Measurements from ENCODE around the gene SLC15A4. TPM values are rescaled to one million over a fixed set of nuclear protein-coding genes. Genes with fewer than 3 reads are reported as not detected.
A peak's percentile ranks its signal among the peaks of the same experiment; 100 is the strongest.

The SLC15A4 gene
- total RNA-seq, 1 experiment from 2014 or later: 21.6 TPM

DNA sequence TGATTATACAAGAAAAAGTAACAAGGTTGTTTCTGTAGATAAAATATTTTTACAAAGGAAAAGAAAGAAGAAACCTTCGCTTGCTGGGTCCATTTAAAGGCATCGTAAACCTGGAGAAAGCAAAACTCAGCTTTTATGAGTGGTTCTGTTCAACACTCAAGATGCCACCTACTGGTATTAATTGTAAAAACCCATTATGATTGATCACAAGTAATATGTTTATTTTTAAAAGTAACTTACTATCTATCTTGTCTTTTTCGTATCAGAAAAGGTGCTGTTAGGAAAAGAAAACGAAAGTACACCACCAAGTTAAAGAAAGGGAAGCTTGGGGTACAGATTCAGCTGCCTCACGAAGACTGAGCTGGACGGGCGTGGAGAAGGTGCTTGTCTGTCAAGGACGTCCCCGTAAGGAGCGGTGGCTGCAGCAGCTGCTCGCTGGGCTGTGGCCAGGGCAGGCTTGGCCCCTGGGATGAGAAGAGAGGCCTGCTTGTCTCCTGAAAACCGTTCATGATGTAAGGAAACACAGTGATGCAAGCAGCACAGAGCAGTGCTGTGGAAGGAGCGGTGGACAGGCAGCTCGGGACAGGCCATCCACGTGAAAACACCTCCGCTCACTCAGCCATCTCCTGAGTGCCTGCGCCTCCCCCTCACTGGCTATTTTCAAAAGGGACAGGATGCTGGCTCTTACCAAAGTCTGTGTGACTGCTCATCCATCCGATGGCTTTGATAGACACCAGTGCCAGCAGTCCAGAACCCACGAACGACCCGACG lies 25.0 kb downstream of the SLC15A4 start:
- Histone ChIP-seq H3K9me3 (ENCODE audit: control insufficient read depth, low read depth, low read length) (no peaks in the 10 kb centered on the region), H2BK15ac (ENCODE audit: low read depth, low read length) (no peak overlapping the region), H3K27ac (ENCODE audit: insufficient read length, low read depth, low read length) (no peak overlapping the region), H2BK120ac (ENCODE audit: low read depth, low read length, poor library complexity, severe bottlenecking) (no peak overlapping the region), H2BK5ac (ENCODE audit: insufficient read length, low read length) (no peak overlapping the region), H3K4me1 (ENCODE audit: insufficient read depth, low read length) (no peaks in the 10 kb centered on the region), H2AK5ac (ENCODE audit: insufficient read length, low read length) (no peak overlapping the region), H3K56ac (ENCODE audit: insufficient read length, low read depth, low read length) (no peak overlapping the region), H4K20me1 (ENCODE audit: control insufficient read depth, insufficient read depth, insufficient read length) (no peaks in the 10 kb centered on the region), H3K23ac (ENCODE audit: insufficient read length, low read depth, low read length) (no peak overlapping the region), H2BK12ac (ENCODE audit: insufficient read length, low read depth, low read length) (no peak overlapping the region), H3T11ph (ENCODE audit: low read length) (no peak overlapping the region), H3K4me2 (ENCODE audit: insufficient read depth, insufficient read length, low read length) (no peak overlapping the region), H3K79me2 (ENCODE audit: insufficient read depth, low read length) (peaks cover 2% of the 10 kb centered on the region; the same call in 1 of the 2 replicates), H2AFZ (ENCODE audit: low read length) (no peak overlapping the region), H3K9ac (ENCODE audit: extremely low read depth, insufficient read length, low read length) (no peak overlapping the region), H3K4ac (ENCODE audit: low read depth, low read length) (no peak overlapping the region), H3K14ac (ENCODE audit: insufficient read depth, low read length) (no peak overlapping the region), H3K18ac (ENCODE audit: insufficient read length, low read depth, low read length) (no peak overlapping the region), H4K91ac (ENCODE audit: insufficient read length, low read depth, low read length) (no peak overlapping the region), H3K27me3 (ENCODE audit: insufficient read depth, low read length) (no peaks in the 10 kb centered on the region), H2BK20ac (ENCODE audit: low read depth, low read length, poor library complexity, severe bottlenecking) (no peak overlapping the region), H4K8ac (replicated peaks; ENCODE audit: insufficient read length, low read depth, low read length) (no peak overlapping the region), H4K5ac (ENCODE audit: insufficient read length, low read depth, low read length) (no peak overlapping the region), H3K23me2 (ENCODE audit: insufficient read length, low read depth, low read length, poor library complexity, severe bottlenecking) (no peaks in the 10 kb centered on the region), H3K79me1 (ENCODE audit: insufficient read depth, low read depth, low read length, poor library complexity, severe bottlenecking) (peaks cover 5% of the 10 kb centered on the region)
- H3K4me3 Mint-ChIP-seq: no peak overlapping the region
- peaks cover 14 to 27% of the 10 kb centered on the region in 2 experiments for H3K4me1 Mint-ChIP-seq
- H3K36me3 Mint-ChIP-seq (ENCODE audit: insufficient read depth in 1 of 3, low read depth in 3 of 3): peaks cover 38 to 83% (median 82%) of the 10 kb centered on the region in 3 experiments
- H3K27me3 Mint-ChIP-seq (ENCODE audit: low read depth): peaks cover 1% of the 10 kb centered on the region; the same call in 1 of the 2 replicates
- H3K27ac Mint-ChIP-seq: peak overlapping the region in 1 of 3 experiments; percentile 51; a peak in 2 of 7 replicates
- no CpG with 5 or more reads among the region's 22 CpGs for WGBS (ENCODE audit: extremely low coverage, insufficient read length, low lambda C conversion rate)
- TF ChIP-seq, protein P1, sequence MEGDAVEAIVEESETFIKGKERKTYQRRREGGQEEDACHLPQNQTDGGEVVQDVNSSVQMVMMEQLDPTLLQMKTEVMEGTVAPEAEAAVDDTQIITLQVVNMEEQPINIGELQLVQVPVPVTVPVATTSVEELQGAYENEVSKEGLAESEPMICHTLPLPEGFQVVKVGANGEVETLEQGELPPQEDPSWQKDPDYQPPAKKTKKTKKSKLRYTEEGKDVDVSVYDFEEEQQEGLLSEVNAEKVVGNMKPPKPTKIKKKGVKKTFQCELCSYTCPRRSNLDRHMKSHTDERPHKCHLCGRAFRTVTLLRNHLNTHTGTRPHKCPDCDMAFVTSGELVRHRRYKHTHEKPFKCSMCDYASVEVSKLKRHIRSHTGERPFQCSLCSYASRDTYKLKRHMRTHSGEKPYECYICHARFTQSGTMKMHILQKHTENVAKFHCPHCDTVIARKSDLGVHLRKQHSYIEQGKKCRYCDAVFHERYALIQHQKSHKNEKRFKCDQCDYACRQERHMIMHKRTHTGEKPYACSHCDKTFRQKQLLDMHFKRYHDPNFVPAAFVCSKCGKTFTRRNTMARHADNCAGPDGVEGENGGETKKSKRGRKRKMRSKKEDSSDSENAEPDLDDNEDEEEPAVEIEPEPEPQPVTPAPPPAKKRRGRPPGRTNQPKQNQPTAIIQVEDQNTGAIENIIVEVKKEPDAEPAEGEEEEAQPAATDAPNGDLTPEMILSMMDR (conservative IDR thresholded peaks at IDR 0.05): peak; percentile 45; the same call in 2 of the 3 replicates
- no peak for DNase-seq
- H3K9me3 Mint-ChIP-seq: no peaks in the 10 kb centered on the region
